ENCODE measurements around the gene POLD2.

The POLD2 gene

GRCh38 chr7:44079331-44080021 is 43.9 kb downstream of the POLD2 start:
- no peak for DNase-seq

- DNase-seq = no peak
These were observed 44.8 kb downstream of the POLD2 start for GRCh38 chr7:44078521-44078920.

- DNase-seq = no peak
These were observed 45.7 kb downstream of the POLD2 start for GRCh38 chr7:44077681-44078091.

GRCh38 chr7:44077061-44077460 is 46.3 kb downstream of the POLD2 start:
- no peak for DNase-seq

- no peak for DNase-seq
These were observed 47.0 kb downstream of the POLD2 start for GRCh38 chr7:44076101-44076895.

GRCh38 chr7:44075296-44076075 is 47.9 kb downstream of the POLD2 start:
- no peak for DNase-seq

- no peak for DNase-seq
These were observed 49.0 kb downstream of the POLD2 start for GRCh38 chr7:44074349-44074695.

GRCh38 chr7:44073664-44074348 is 49.5 kb downstream of the POLD2 start:
- no peak for DNase-seq

- DNase-seq = peak; percentile 87
These were observed 50.8 kb downstream of the POLD2 start for GRCh38 chr7:44072364-44073231.

- no peak for DNase-seq
These were observed 51.5 kb downstream of the POLD2 start for GRCh38 chr7:44071726-44072363.

- no peak for DNase-seq
These were observed 55.3 kb downstream of the POLD2 start for GRCh38 chr7:44068054-44068453.

- DNase-seq = no peak
These were observed 56.0 kb downstream of the POLD2 start for GRCh38 chr7:44067064-44067951.

- no peak for DNase-seq
These were observed 56.8 kb downstream of the POLD2 start for GRCh38 chr7:44066494-44067063.

GRCh38 chr7:44066111-44066460 is 57.3 kb downstream of the POLD2 start:
- no peak for DNase-seq

- DNase-seq = no peak
These were observed 57.8 kb downstream of the POLD2 start, which contains the start of gene PGAM2 for GRCh38 chr7:44065431-44066110. Gene PGAM2 (minus strand): TSS chr7:44065567. CDS start chr7:44065529, 38 bp downstream.

- no peak for DNase-seq
These were observed 58.4 kb downstream of the POLD2 start for GRCh38 chr7:44064791-44065430.
